Measurements from ENCODE around the gene COMMD6. TPM values are rescaled to one million over a fixed set of nuclear protein-coding genes. Genes with fewer than 3 reads are reported as not detected.

Gene COMMD6
- total and polyA plus RNA-seq, 2 of the 4 experiments (the other 2 are of a cell fraction) = 63.5 to 144 TPM

DNA sequence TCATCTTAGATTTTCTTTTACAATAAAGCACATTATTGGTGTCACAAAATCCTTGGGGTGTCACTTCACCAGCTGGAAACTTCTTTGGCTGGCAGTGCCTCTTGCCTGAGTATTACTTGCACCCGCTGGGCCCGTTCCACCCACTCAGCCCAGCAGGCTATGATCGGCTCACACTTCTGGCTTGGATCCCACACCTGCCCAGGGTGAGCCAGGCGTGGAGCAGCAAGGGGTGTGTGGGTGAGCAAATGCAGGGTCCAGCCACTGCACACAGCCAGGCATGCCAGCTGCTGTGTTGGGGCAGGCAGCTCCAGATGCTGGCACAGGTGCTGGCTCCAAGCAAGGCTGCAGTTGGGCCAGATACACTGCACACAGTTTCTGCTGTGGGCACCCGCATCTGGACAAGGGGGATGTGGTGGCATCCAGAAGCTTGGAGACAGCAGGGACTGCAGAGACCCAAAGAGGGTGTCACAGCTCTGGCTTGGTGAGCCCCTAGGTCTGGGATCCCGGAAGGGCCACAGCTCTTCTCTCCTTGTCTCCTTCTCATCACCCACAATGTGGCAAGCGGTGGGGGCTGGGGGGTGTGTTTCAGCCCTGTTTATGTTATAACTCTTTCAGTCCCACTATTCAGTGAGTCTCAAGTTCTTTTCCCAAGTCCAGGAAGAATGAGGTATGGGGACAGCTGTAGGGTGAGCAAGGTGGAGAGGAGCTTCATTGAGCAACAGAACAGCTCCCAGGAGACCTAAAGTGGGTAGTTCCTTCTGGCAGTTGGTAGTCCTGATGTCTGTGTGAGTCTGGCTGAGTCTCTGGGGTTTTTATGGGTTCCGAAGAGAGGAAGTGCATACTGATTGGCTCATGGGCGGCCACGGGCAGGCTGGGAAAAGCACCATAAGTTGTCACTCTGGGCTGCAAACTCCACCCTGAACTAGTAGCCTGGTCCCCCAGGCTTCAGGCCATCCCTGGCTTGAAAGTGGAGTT lies 30.3 kb downstream of the COMMD6 start:
- H3K4me2 ChIP-seq (ENCODE audit: low read depth, low read length) = no peak overlapping the region
- TF ChIP-seq RCOR1 (IDR thresholded peaks at IDR 0.05; ENCODE audit: insufficient replicate concordance, low read length) (no peak), POLR2A (IDR thresholded peaks at IDR 0.05; ENCODE audit: low read depth, low read length) (no peak), CTCF (conservative IDR thresholded peaks at IDR 0.05; ENCODE audit: low read depth, low read length) (no peak), MXI1 (IDR thresholded peaks at IDR 0.05; ENCODE audit: borderline replicate concordance, low read depth, low read length) (no peak), USF2 (IDR thresholded peaks at IDR 0.05; ENCODE audit: low read depth, low read length) (no peak), NFE2L2 (IDR thresholded peaks at IDR 0.05; ENCODE audit: low read depth, low read length) (no peak), RFX5 (IDR thresholded peaks at IDR 0.05; ENCODE audit: low read depth, low read length) (no peak), CHD1 (IDR thresholded peaks at IDR 0.05; ENCODE audit: low read depth, low read length) (no peak), MAFK (IDR thresholded peaks at IDR 0.05; ENCODE audit: low read depth, low read length) (no peak), FOS (IDR thresholded peaks at IDR 0.05; ENCODE audit: low read depth, low read length) (no peak), BHLHE40 (IDR thresholded peaks at IDR 0.05; ENCODE audit: low read depth, low read length) (no peak), CEBPB (IDR thresholded peaks at IDR 0.05; ENCODE audit: low read depth, low read length) (no peak)
- TF ChIP-seq, protein P1, sequence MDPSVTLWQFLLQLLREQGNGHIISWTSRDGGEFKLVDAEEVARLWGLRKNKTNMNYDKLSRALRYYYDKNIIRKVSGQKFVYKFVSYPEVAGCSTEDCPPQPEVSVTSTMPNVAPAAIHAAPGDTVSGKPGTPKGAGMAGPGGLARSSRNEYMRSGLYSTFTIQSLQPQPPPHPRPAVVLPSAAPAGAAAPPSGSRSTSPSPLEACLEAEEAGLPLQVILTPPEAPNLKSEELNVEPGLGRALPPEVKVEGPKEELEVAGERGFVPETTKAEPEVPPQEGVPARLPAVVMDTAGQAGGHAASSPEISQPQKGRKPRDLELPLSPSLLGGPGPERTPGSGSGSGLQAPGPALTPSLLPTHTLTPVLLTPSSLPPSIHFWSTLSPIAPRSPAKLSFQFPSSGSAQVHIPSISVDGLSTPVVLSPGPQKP (IDR thresholded peaks at IDR 0.05; ENCODE audit: borderline replicate concordance, low read depth, low read length) = no peak
- no peak overlapping the region for H4K5ac ChIP-seq (ENCODE audit: low read depth, low read length)
- H3K23ac ChIP-seq (ENCODE audit: low read depth, low read length) = no peak overlapping the region
- DNase-seq (no peak), ATAC-seq (ENCODE audit: low read depth) (no peak)
- no peak overlapping the region for H3K9ac ChIP-seq (ENCODE audit: low read depth, low read length)
- H2BK20ac ChIP-seq (ENCODE audit: low read depth, low read length) = no peak overlapping the region
- no peak overlapping the region for H2AFZ ChIP-seq (replicated peaks; ENCODE audit: low read length, poor library complexity)
- no TSS peak for BruUV-seq (replicated peaks)
- H3K27ac ChIP-seq (ENCODE audit: insufficient read depth, low read length) = no peak overlapping the region
- no peaks in the 10 kb centered on the region for H3K36me3 ChIP-seq (ENCODE audit: control insufficient read depth, insufficient read depth, low read length)
- ChIA-PET CTCF (no interaction called here), POLR2A (ENCODE audit: unreplicated experiment) (no interaction called here)
- 93% methylated on average over 3 of the region's 10 CpGs; no CpG with 5 or more reads in 1 of the 2 experiments for WGBS, 2 experiments (ENCODE audit: extremely low coverage in 2 of 2, insufficient read length in 1 of 2)
- in situ Hi-C loops (cut with MboI; ENCODE audit: low sequenced_read_pairs) (no loop called here), intact Hi-C loops (cut with micrococcal nuclease) (no loop called here), dilution Hi-C loops (cut with HindIII; ENCODE audit: low sequenced_read_pairs, unreplicated experiment) (no loop called here)
- H3K4me3 ChIP-seq (ENCODE audit: insufficient read depth, low read depth, low read length) = no peak overlapping the region
- no peak overlapping the region for H4K8ac ChIP-seq (ENCODE audit: low read depth in 2 of 2, low read length in 2 of 2)
- H2AK5ac ChIP-seq (ENCODE audit: low read depth, low read length) = no peak overlapping the region
- H3K14ac ChIP-seq (replicated peaks; ENCODE audit: low read depth, low read length) = no peak overlapping the region
- H2BK15ac ChIP-seq (ENCODE audit: low read depth, low read length) = no peak overlapping the region
- no peaks in the 10 kb centered on the region for H3K79me1 ChIP-seq (ENCODE audit: low read depth in 1 of 2, low read length in 2 of 2)
- no peak overlapping the region for H2AK9ac ChIP-seq (replicated peaks; ENCODE audit: low read depth, low read length, poor library complexity)
- no peak overlapping the region for H2BK5ac ChIP-seq (ENCODE audit: low read depth, low read length, poor library complexity, severe bottlenecking)
- H3K4ac ChIP-seq (ENCODE audit: low read depth, low read length) = no peak overlapping the region
- H3K9me3 ChIP-seq (ENCODE audit: control insufficient read depth, insufficient read depth, low read length) = no peaks in the 10 kb centered on the region
- H3K56ac ChIP-seq (ENCODE audit: extremely low read depth, insufficient read depth, low read length) = no peak overlapping the region
- no peak overlapping the region for H3K18ac ChIP-seq (ENCODE audit: low read depth, low read length)
- H3K4me1 ChIP-seq (ENCODE audit: control insufficient read depth, insufficient read depth, low read length) = no peaks in the 10 kb centered on the region
- H4K91ac ChIP-seq (ENCODE audit: insufficient read depth, low read depth, low read length) = no peak overlapping the region
- no peaks in the 10 kb centered on the region for H4K20me1 ChIP-seq (ENCODE audit: insufficient read depth, low read length)
- H3K9me1 ChIP-seq (ENCODE audit: insufficient read depth, low read length) = no peaks in the 10 kb centered on the region
- no peaks in the 10 kb centered on the region for H3K27me3 ChIP-seq (ENCODE audit: control insufficient read depth, insufficient read depth, low read length)
- H2BK120ac ChIP-seq (ENCODE audit: low read depth, low read length) = no peak overlapping the region

Data from IMR-90 (cell line).